Upper lobe of left lung (tissue), 6 donors: ENCODE results near the gene LIPG. TPM values are rescaled to one million over a fixed set of nuclear protein-coding genes. Genes with fewer than 3 reads are reported as not detected.

ENCODE experiments used
- ATAC-seq, 2 donors: fragments of 200-7000 bp; cut with Tn5 transposase; one replicate each; pipeline ENCODE4 v1.9.1; 2022; ENCODE audit warnings: mild to moderate bottlenecking in 2 of 2, moderate library complexity in 2 of 2; ENCODE audit not compliant: low FRiP score in 2 of 2
- DNase-seq, 2 donors: peaks; one replicate each; pipeline ENCODE4 v3.0.0-alpha.2; 2019 to 2020
- H3K27ac ChIP-seq, 4 donors: fragments of 200-600 bp; sonication (generic); one replicate each; pipeline ENCODE4 v1.5.1; 2016 to 2019
- H3K27me3 ChIP-seq, 4 donors: fragments of 200-600 bp; sonication (generic); one replicate each; pipeline ENCODE4 v1.5.1; 2017 to 2019
- H3K36me3 ChIP-seq, 4 donors: fragments of 200-600 bp; sonication (generic); one replicate each; pipeline ENCODE4 v1.5.1; 2016 to 2019
- H3K4me1 ChIP-seq, 4 donors: fragments of 200-600 bp; sonication (generic); one replicate each; pipeline ENCODE4 v1.5.1; 2018 to 2019
- H3K4me3 ChIP-seq, 4 donors: fragments of 200-600 bp; sonication (generic); one replicate each; pipeline ENCODE4 v1.5.1; 2017 to 2019; ENCODE audit warnings: mild to moderate bottlenecking in 2 of 4, moderate library complexity in 1 of 4
- H3K9me3 ChIP-seq, 4 donors: fragments of 200-600 bp; sonication (generic); one replicate each; pipeline ENCODE4 v1.5.1; 2018 to 2019
- CTCF ChIP-seq, 6 experiments: fragments of 450-650 bp in 4 of 6; fragments of 200-600 bp in 2 of 6; sonication (generic) in 2 of 6; IDR thresholded peaks; one replicate each; pipeline ENCODE4 v1.5.1; 2016 to 2019; ENCODE audit warnings: antibody characterized with exemption in 6 of 6
- EP300 ChIP-seq, 4 donors: sonication (generic); formaldehyde crosslinking; IDR thresholded peaks; one replicate each; pipeline ENCODE4 v1.5.1; 2017; ENCODE audit warnings: antibody characterized with exemption in 4 of 4, control low read depth in 2 of 4
- POLR2A ChIP-seq, 4 donors: fragments of 450-650 bp; IDR thresholded peaks; one replicate each; pipeline ENCODE4 v1.5.1; 2016 to 2017; ENCODE audit warnings: antibody characterized with exemption in 4 of 4, mild to moderate bottlenecking in 2 of 4
- POLR2AphosphoS5 ChIP-seq, 2 donors: sonication (generic); formaldehyde crosslinking; IDR thresholded peaks; one replicate each; pipeline ENCODE4 v1.5.1; 2017; ENCODE audit warnings: antibody characterized with exemption in 2 of 2
- WGBS, 2 donors: methylation state at CpG; one replicate each; pipeline ENCODE4 v1.1.5; 2017 to 2018; 5-methylcytosine and 5-hydroxymethylcytosine counted together
- total RNA-seq, 6 donors: library from RNA; depleted of rRNA in 4 of 6; stranded (reverse); fragments of >200 nt in 4 of 6; gene quantifications; one replicate each; pipeline versions ENCODE4 v1.1.0 to v1.2.1, GENCODE V29; 2016 to 2021
- donor health status: DM: no; HTN: no; CAD: no; lungs with moderate emphysema.
- donor health status: DM: no; HTN: yes; CAD: no; lungs with severe emphysema.

LIPG gene
- total RNA-seq, 6 donors from 2014 or later, result 1.9 to 12.2 (median 4.5) TPM

- DNase-seq (no peak), ATAC-seq (no peak)
- TF ChIP-seq POLR2A (IDR thresholded peaks at IDR 0.05) (no peak), POLR2AphosphoS5 (IDR thresholded peaks at IDR 0.05) (no peak), EP300 (IDR thresholded peaks at IDR 0.05) (no peak), CTCF (IDR thresholded peaks at IDR 0.05) (no peak)
- Histone ChIP-seq H3K27ac (no peak overlapping the region), H3K36me3 (no peaks in the 10 kb centered on the region), H3K4me1 (no peaks in the 10 kb centered on the region), H3K27me3 (no peaks in the 10 kb centered on the region), H3K9me3 (no peaks in the 10 kb centered on the region), H3K4me3 (no peak overlapping the region)
- WGBS, 2 donors, result 70 to 73% methylated on average over 10 of the region's 10 CpGs
Measured at GRCh38 chr18:49531678-49532153, 30.1 kb upstream of the LIPG start.

- Histone ChIP-seq H3K4me1 (no peaks in the 10 kb centered on the region), H3K36me3 (no peaks in the 10 kb centered on the region), H3K4me3 (no peak overlapping the region), H3K27ac (no peak overlapping the region), H3K27me3 (no peaks in the 10 kb centered on the region), H3K9me3 (no peaks in the 10 kb centered on the region)
- no peak for ATAC-seq
- WGBS, 2 donors, result 91 to 100% methylated on average over 1 of the region's 1 CpG
- no peak for DNase-seq
- TF ChIP-seq POLR2AphosphoS5 (IDR thresholded peaks at IDR 0.05), result no peak
- TF ChIP-seq POLR2A (IDR thresholded peaks at IDR 0.05), result no peak
- TF ChIP-seq CTCF (IDR thresholded peaks at IDR 0.05), result no peak
- no peak for TF ChIP-seq EP300 (IDR thresholded peaks at IDR 0.05)
Measured at GRCh38 chr18:49534846-49535601, 26.8 kb upstream of the LIPG start.

GRCh38 chr18:49537232-49537896 lies 24.5 kb upstream of the LIPG start:
- no peak for DNase-seq
- H3K36me3 ChIP-seq, result no peaks in the 10 kb centered on the region
- H3K4me1 ChIP-seq, result no peaks in the 10 kb centered on the region
- TF ChIP-seq POLR2AphosphoS5 (IDR thresholded peaks at IDR 0.05), result no peak
- TF ChIP-seq CTCF (IDR thresholded peaks at IDR 0.05), result no peak
- TF ChIP-seq POLR2A (IDR thresholded peaks at IDR 0.05), result no peak
- TF ChIP-seq EP300 (IDR thresholded peaks at IDR 0.05), result no peak
- H3K27me3 ChIP-seq, result no peaks in the 10 kb centered on the region
- H3K9me3 ChIP-seq, result no peaks in the 10 kb centered on the region
- 68 to 77% methylated on average over 6 of the region's 6 CpGs for WGBS, 2 donors
- no peak overlapping the region for H3K27ac ChIP-seq
- no peak for ATAC-seq
- no peak overlapping the region for H3K4me3 ChIP-seq

GRCh38 chr18:49544362-49544761 lies 17.5 kb upstream of the LIPG start:
- no peak for TF ChIP-seq CTCF (IDR thresholded peaks at IDR 0.05)
- TF ChIP-seq POLR2A (IDR thresholded peaks at IDR 0.05), result no peak
- no peak for TF ChIP-seq EP300 (IDR thresholded peaks at IDR 0.05)
- no peak for TF ChIP-seq POLR2AphosphoS5 (IDR thresholded peaks at IDR 0.05)
- Histone ChIP-seq H3K4me1 (no peaks in the 10 kb centered on the region), H3K9me3 (no peaks in the 10 kb centered on the region), H3K27me3 (no peaks in the 10 kb centered on the region), H3K36me3 (no peaks in the 10 kb centered on the region), H3K27ac (no peak overlapping the region), H3K4me3 (no peak overlapping the region)
- DNase-seq (no peak), ATAC-seq (no peak)
- 91 to 93% methylated on average over 5 of the region's 5 CpGs for WGBS, 2 donors
